ENCODE data around the gene FGF14. TPM values are rescaled to one million over a fixed set of nuclear protein-coding genes. Genes with fewer than 3 reads are reported as not detected.

Gene FGF14
- polyA plus RNA-seq, 1 of the 3 experiments (the other 2 are of a cell fraction), result 0.20 TPM

DNA sequence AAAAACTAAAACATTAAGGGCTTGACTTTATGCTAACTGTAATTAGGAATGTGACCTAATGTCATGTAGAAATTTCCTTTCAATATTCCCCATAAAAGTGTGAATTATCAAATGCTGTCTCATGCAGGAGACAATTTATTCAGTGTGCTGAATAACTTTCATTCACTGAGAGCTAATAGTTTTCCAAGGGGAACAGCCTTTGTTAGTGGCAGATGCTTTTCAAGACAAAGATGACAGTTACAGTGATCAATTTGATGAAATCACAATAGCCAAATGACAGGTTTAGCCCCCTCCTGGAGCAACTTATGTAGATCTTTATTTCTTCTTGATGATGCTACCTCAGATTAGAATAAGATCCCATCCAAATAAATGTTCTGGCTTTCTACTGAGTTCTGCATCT lies 673.8 kb downstream of the FGF14 start:
- H3K9ac ChIP-seq, result no peak overlapping the region
- no peak overlapping the region for H3K4me3 ChIP-seq (ENCODE audit: low read depth in 2 of 2, low read length in 1 of 2)
- H3K4me1 ChIP-seq (ENCODE audit: control insufficient read depth in 1 of 2, insufficient read depth in 2 of 2, low read depth in 1 of 2, low read length in 1 of 2), result peaks cover 0 to 4% of the 10 kb centered on the region in 2 experiments
- no peak for TF ChIP-seq EP300 (IDR thresholded peaks at IDR 0.05; ENCODE audit: borderline replicate concordance in 1 of 2, low read depth in 1 of 2, low read length in 1 of 2)
- no peak for TF ChIP-seq MEF2A (IDR thresholded peaks at IDR 0.05; ENCODE audit: borderline replicate concordance, low read depth)
- TF ChIP-seq GATA2 (CRISPR knock-in tag; IDR thresholded peaks at IDR 0.05), result no peak
- no peak for TF ChIP-seq ELF1 (IDR thresholded peaks at IDR 0.05)
- no peak for TF ChIP-seq RCOR1 (IDR thresholded peaks at IDR 0.05; ENCODE audit: low read length)
- no peak for TF ChIP-seq JUND (IDR thresholded peaks at IDR 0.05)
- TF ChIP-seq, protein P1, sequence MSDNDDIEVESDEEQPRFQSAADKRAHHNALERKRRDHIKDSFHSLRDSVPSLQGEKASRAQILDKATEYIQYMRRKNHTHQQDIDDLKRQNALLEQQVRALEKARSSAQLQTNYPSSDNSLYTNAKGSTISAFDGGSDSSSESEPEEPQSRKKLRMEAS (IDR thresholded peaks at IDR 0.05; ENCODE audit: low read depth), result no peak
- TF ChIP-seq NRF1 (IDR thresholded peaks at IDR 0.05; ENCODE audit: low read depth, low read length), result no peak
- TF ChIP-seq, protein P2, sequence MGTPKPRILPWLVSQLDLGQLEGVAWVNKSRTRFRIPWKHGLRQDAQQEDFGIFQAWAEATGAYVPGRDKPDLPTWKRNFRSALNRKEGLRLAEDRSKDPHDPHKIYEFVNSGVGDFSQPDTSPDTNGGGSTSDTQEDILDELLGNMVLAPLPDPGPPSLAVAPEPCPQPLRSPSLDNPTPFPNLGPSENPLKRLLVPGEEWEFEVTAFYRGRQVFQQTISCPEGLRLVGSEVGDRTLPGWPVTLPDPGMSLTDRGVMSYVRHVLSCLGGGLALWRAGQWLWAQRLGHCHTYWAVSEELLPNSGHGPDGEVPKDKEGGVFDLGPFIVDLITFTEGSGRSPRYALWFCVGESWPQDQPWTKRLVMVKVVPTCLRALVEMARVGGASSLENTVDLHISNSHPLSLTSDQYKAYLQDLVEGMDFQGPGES (IDR thresholded peaks at IDR 0.05; ENCODE audit: low read depth, low read length), result no peak
- TF ChIP-seq, protein P3, sequence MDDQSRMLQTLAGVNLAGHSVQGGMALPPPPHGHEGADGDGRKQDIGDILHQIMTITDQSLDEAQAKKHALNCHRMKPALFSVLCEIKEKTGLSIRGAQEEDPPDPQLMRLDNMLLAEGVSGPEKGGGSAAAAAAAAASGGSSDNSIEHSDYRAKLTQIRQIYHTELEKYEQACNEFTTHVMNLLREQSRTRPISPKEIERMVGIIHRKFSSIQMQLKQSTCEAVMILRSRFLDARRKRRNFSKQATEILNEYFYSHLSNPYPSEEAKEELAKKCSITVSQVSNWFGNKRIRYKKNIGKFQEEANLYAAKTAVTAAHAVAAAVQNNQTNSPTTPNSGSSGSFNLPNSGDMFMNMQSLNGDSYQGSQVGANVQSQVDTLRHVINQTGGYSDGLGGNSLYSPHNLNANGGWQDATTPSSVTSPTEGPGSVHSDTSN (IDR thresholded peaks at IDR 0.05), result no peak
- TF ChIP-seq MXI1 (IDR thresholded peaks at IDR 0.05; ENCODE audit: low read depth, low read length), result no peak
- TF ChIP-seq, protein P4, sequence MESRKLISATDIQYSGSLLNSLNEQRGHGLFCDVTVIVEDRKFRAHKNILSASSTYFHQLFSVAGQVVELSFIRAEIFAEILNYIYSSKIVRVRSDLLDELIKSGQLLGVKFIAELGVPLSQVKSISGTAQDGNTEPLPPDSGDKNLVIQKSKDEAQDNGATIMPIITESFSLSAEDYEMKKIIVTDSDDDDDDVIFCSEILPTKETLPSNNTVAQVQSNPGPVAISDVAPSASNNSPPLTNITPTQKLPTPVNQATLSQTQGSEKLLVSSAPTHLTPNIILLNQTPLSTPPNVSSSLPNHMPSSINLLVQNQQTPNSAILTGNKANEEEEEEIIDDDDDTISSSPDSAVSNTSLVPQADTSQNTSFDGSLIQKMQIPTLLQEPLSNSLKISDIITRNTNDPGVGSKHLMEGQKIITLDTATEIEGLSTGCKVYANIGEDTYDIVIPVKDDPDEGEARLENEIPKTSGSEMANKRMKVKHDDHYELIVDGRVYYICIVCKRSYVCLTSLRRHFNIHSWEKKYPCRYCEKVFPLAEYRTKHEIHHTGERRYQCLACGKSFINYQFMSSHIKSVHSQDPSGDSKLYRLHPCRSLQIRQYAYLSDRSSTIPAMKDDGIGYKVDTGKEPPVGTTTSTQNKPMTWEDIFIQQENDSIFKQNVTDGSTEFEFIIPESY (IDR thresholded peaks at IDR 0.05; ENCODE audit: borderline replicate concordance, low read depth), result no peak
- TF ChIP-seq, protein P5, sequence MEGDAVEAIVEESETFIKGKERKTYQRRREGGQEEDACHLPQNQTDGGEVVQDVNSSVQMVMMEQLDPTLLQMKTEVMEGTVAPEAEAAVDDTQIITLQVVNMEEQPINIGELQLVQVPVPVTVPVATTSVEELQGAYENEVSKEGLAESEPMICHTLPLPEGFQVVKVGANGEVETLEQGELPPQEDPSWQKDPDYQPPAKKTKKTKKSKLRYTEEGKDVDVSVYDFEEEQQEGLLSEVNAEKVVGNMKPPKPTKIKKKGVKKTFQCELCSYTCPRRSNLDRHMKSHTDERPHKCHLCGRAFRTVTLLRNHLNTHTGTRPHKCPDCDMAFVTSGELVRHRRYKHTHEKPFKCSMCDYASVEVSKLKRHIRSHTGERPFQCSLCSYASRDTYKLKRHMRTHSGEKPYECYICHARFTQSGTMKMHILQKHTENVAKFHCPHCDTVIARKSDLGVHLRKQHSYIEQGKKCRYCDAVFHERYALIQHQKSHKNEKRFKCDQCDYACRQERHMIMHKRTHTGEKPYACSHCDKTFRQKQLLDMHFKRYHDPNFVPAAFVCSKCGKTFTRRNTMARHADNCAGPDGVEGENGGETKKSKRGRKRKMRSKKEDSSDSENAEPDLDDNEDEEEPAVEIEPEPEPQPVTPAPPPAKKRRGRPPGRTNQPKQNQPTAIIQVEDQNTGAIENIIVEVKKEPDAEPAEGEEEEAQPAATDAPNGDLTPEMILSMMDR (IDR thresholded peaks at IDR 0.05), result no peak
- TF ChIP-seq EZH2phosphoT487 (IDR thresholded peaks at IDR 0.05; ENCODE audit: borderline replicate concordance, low read depth), result no peak
- peaks cover 14 to 16% of the 10 kb centered on the region in 2 experiments for H3K36me3 ChIP-seq (replicated peaks in 1 of 2; ENCODE audit: control insufficient read depth in 1 of 2, insufficient read depth in 2 of 2, low read length in 1 of 2)
- H3K27me3 ChIP-seq (ENCODE audit: insufficient read depth), result no peaks in the 10 kb centered on the region
- H2AFZ ChIP-seq (ENCODE audit: low read depth), result no peak overlapping the region
- H4K20me1 ChIP-seq (ENCODE audit: insufficient read depth), result no peaks in the 10 kb centered on the region
- no peaks in the 10 kb centered on the region for H3K79me2 ChIP-seq (ENCODE audit: insufficient read depth)
- POLR2A ChIA-PET, result no interaction called here
- CTCF ChIA-PET, result interaction anchor here (0.6 to 2.6 kb wide), 3 partner anchors 10 to 1174 kb away, joined by 3 to 10 read pairs (median 5); no protein-coding TSS in a partner anchor
- no peaks in the 10 kb centered on the region for H3K9me2 ChIP-seq
- no peak overlapping the region for H3K27ac ChIP-seq (ENCODE audit: low read depth in 2 of 2, low read length in 1 of 2)
- no peak for DNase-seq
- H3K9me3 ChIP-seq, result no peaks in the 10 kb centered on the region
- H3K4me2 ChIP-seq, result no peak overlapping the region
- no peaks in the 10 kb centered on the region for H3F3A ChIP-seq (replicated peaks; ENCODE audit: insufficient read depth)

Measured in SK-N-SH (cell line).